ENCODE data around the gene TAS1R2. TPM values are rescaled to one million over a fixed set of nuclear protein-coding genes. Genes with fewer than 3 reads are reported as not detected.
A peak's percentile ranks its signal among the peaks of the same experiment; 100 is the strongest.

Gene TAS1R2
- polyA plus RNA-seq, 2 of the 4 experiments (the other 2 are of a cell fraction), result not detected

GRCh38 chr1:18819203-18819602, 40.3 kb downstream of the TAS1R2 start (continued):
- no peak for TF ChIP-seq HOXA7 (CRISPR knock-in tag; IDR thresholded peaks at IDR 0.05)
- no peak for TF ChIP-seq ZSCAN20 (CRISPR knock-in tag; IDR thresholded peaks at IDR 0.05)
- TF ChIP-seq CBX8 (IDR thresholded peaks at IDR 0.05), result no peak
- no peak for TF ChIP-seq PHF8 (IDR thresholded peaks at IDR 0.05; ENCODE audit: borderline replicate concordance, low read depth)
- no peak for TF ChIP-seq RARB (CRISPR knock-in tag; IDR thresholded peaks at IDR 0.05)
- TF ChIP-seq USF2 (IDR thresholded peaks at IDR 0.05), result no peak

DNA sequence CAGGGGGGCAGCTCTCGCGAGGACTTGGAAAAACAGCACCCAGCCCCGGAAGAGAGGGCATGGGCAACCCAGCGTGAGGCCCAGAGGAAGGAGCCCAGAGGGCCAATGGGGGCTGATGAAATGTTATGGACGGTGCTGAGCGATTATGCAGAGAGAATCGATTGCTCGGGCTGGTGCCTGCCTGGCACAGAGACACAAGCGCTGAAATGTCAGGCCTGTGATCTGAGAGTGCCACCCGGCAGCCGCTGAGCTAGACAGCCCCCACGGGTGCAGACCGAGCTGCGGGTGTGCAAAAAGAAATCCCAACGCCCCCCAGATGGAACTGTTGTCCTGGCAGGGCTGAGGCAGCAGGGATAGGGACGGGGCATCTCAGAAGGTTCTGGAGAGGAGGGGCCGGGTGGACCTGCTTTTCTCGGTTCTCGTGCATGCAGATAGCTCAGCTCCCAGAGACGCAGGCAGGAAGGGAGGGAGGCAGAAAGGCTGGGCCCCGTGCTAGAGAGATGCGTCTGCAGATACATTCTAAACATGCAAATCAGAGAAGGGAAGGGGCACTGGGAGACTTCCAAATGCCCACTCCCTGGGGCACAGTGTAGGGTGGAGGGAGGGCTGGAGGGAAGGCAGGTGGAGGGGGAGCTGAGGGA, 41.5 kb downstream of the TAS1R2 start:
- Histone ChIP-seq H3K4me1 (no peaks in the 10 kb centered on the region), H3K4me3 (no peak overlapping the region), H3K9me3 (no peaks in the 10 kb centered on the region), H3K4me2 (no peak overlapping the region), H3K27ac (no peak overlapping the region)
- 64% methylated on average over 13 of the region's 22 CpGs for WGBS (ENCODE audit: missing lambda C conversion rate)
- DNase-seq (ENCODE audit: low read depth in 1 of 2, low spot score in 1 of 2) (no peak), FAIRE-seq (no peak), ATAC-seq (no peak)
- ChIA-PET POLR2A (no interaction called here), CTCF (interaction anchor here (0.6 to 12.6 kb wide), 4 partner anchors 27 to 221 kb away, joined by 3 to 236 read pairs (median 4); no protein-coding TSS in a partner anchor)
- no peak for TF ChIP-seq HES2 (IDR thresholded peaks at IDR 0.05)
- no peak for TF ChIP-seq CBX2 (IDR thresholded peaks at IDR 0.05; ENCODE audit: borderline replicate concordance, low read depth)
- TF ChIP-seq MAFK (IDR thresholded peaks at IDR 0.05; ENCODE audit: partially characterized antibody), result no peak
- no peak for TF ChIP-seq CHD2 (IDR thresholded peaks at IDR 0.05; ENCODE audit: low read length, partially characterized antibody)
- no peak for TF ChIP-seq MYC (IDR thresholded peaks at IDR 0.05; ENCODE audit: borderline replicate concordance, low read length)
- TF ChIP-seq MAX (IDR thresholded peaks at IDR 0.05), result no peak
- TF ChIP-seq SMC3 (IDR thresholded peaks at IDR 0.05), result no peak
- no peak for TF ChIP-seq RFX5 (IDR thresholded peaks at IDR 0.05)
- TF ChIP-seq BHLHE40 (IDR thresholded peaks at IDR 0.05; ENCODE audit: low read depth, low read length), result no peak
- TF ChIP-seq JUNB (IDR thresholded peaks at IDR 0.05), result no peak
- TF ChIP-seq GATA3 (IDR thresholded peaks at IDR 0.05; ENCODE audit: borderline replicate concordance), result no peak
- TF ChIP-seq USF2 (IDR thresholded peaks at IDR 0.05), result no peak
- TF ChIP-seq EHF (CRISPR knock-in tag; IDR thresholded peaks at IDR 0.05), result no peak
- no peak for TF ChIP-seq EP300 (IDR thresholded peaks at IDR 0.05)
- TF ChIP-seq RCOR1 (IDR thresholded peaks at IDR 0.05; ENCODE audit: low read depth, low read length), result no peak

- peak; percentile 87 for TF ChIP-seq ZFP36 (IDR thresholded peaks at IDR 0.05; ENCODE audit: borderline replicate concordance, partially characterized antibody)
- TF ChIP-seq FOXS1 (CRISPR knock-in tag; IDR thresholded peaks at IDR 0.05), result no peak
- no peak overlapping the region for H3K4me2 ChIP-seq
- no peaks in the 10 kb centered on the region for H3K4me1 ChIP-seq
- H3K27ac ChIP-seq, result no peak overlapping the region
- H3K4me3 ChIP-seq, result no peak overlapping the region
- no peaks in the 10 kb centered on the region for H3K9me3 ChIP-seq
- FAIRE-seq (no peak), DNase-seq (ENCODE audit: low read depth in 1 of 2, low spot score in 1 of 2) (no peak), ATAC-seq (no peak)
- ChIA-PET CTCF (interaction anchor here (0.7 to 12.6 kb wide), 3 partner anchors 27 to 220 kb away, joined by 3 to 236 read pairs (median 5); no protein-coding TSS in a partner anchor), POLR2A (no interaction called here)
- 60% methylated on average over 3 of the region's 3 CpGs for WGBS (ENCODE audit: missing lambda C conversion rate)
These were observed 42.1 kb downstream of the TAS1R2 start for GRCh38 chr1:18817316-18817715.

All from A549 (cell line).